GM23338 (cell line): ENCODE results near the gene NDUFAF8. TPM values are rescaled to one million over a fixed set of nuclear protein-coding genes. Genes with fewer than 3 reads are reported as not detected.

Experiments used
- ATAC-seq: fragments of 200-7000 bp; cut with Tn5 transposase; 3 replicates; pipeline ENCODE4 v1.9.1; 2020
- DNase-seq: peaks from one replicate; pipeline ENCODE4 v3.0.0-alpha.2; 2015; ENCODE audit warnings: low spot score
- H2AFZ ChIP-seq: fragments of 200-600 bp; sonication (generic); 2 replicates; pipeline ENCODE4 v1.8.0; 2016; ENCODE audit warnings: antibody characterized with exemption, mild to moderate bottlenecking, moderate library complexity
- H3F3A ChIP-seq: fragments of 200-600 bp; sonication (generic); replicated peaks from 2 replicates; pipeline ENCODE4 v1.8.0; 2017; ENCODE audit warnings: antibody characterized with exemption, mixed run types, low read depth
- H3K27ac ChIP-seq: fragments of 200-600 bp; sonication (generic); 2 replicates; pipeline ENCODE4 v1.6.1; 2016; ENCODE audit warnings: low read depth
- H3K27me3 ChIP-seq: fragments of 200-600 bp; sonication (generic); 2 replicates; pipeline ENCODE4 v1.8.0; 2016; ENCODE audit warnings: mild to moderate bottlenecking, mixed run types, moderate library complexity; ENCODE audit not compliant: insufficient read depth
- H3K36me3 ChIP-seq: fragments of 200-600 bp; sonication (generic); 2 replicates; pipeline ENCODE4 v1.8.0; 2016; ENCODE audit warnings: mild to moderate bottlenecking; ENCODE audit not compliant: insufficient read depth
- H3K4me1 ChIP-seq: fragments of 200-600 bp; sonication (generic); 2 replicates; pipeline ENCODE4 v1.8.0; 2016; ENCODE audit warnings: mild to moderate bottlenecking, moderate library complexity; ENCODE audit not compliant: insufficient read depth
- H3K4me2 ChIP-seq: fragments of 200-600 bp; sonication (generic); 2 replicates; pipeline ENCODE4 v1.7.1; 2017; ENCODE audit warnings: mixed run types
- H3K4me3 ChIP-seq: fragments of 200-600 bp; sonication (generic); 2 replicates; pipeline ENCODE4 v1.6.1; 2016; ENCODE audit warnings: mixed run types
- H3K79me2 ChIP-seq: fragments of 200-600 bp; sonication (generic); replicated peaks from 2 replicates; pipeline ENCODE4 v1.8.0; 2017; ENCODE audit warnings: mild to moderate bottlenecking; ENCODE audit not compliant: insufficient read depth
- H3K9me2 ChIP-seq: fragments of 200-600 bp; sonication (generic); 2 replicates; pipeline ENCODE4 v1.8.0; 2017; ENCODE audit not compliant: insufficient read depth
- H4K20me1 ChIP-seq: fragments of 200-600 bp; sonication (generic); replicated peaks from 2 replicates; pipeline ENCODE4 v1.8.0; 2017; ENCODE audit warnings: mild to moderate bottlenecking; ENCODE audit not compliant: insufficient read depth
- H3K27ac Mint-ChIP-seq: 2 replicates; pipeline ENCODE4 v1.8.0; 2020; ENCODE audit warnings: inconsistent platforms, mild to moderate bottlenecking, moderate library complexity, mixed read lengths
- H3K27me3 Mint-ChIP-seq: 3 replicates; pipeline ENCODE4 v1.8.0; 2022; ENCODE audit warnings: low read depth, mild to moderate bottlenecking, moderate library complexity, mixed read lengths, inconsistent platforms; ENCODE audit not compliant: insufficient read depth, poor library complexity
- H3K36me3 Mint-ChIP-seq: 3 replicates; pipeline ENCODE4 v1.8.0; 2021; ENCODE audit warnings: low read depth, mild to moderate bottlenecking, inconsistent platforms, moderate library complexity, mixed read lengths
- H3K4me1 Mint-ChIP-seq: 3 replicates; pipeline ENCODE4 v1.8.0; 2020; ENCODE audit warnings: mild to moderate bottlenecking, inconsistent platforms, mixed read lengths
- H3K4me3 Mint-ChIP-seq: 3 replicates; pipeline ENCODE4 v1.8.0; 2021; ENCODE audit warnings: moderate library complexity, mild to moderate bottlenecking, inconsistent platforms, mixed read lengths
- H3K9me3 Mint-ChIP-seq: 3 replicates; pipeline ENCODE4 v1.8.0; 2020; ENCODE audit warnings: moderate library complexity, mild to moderate bottlenecking, inconsistent platforms, mixed read lengths
- CREB1 ChIP-seq: fragments of 250-450 bp; sonication (Bioruptor Pico); IDR thresholded peaks from 2 replicates; pipeline ENCODE4 v1.5.0; 2020; ENCODE audit warnings: low read depth, mild to moderate bottlenecking, moderate library complexity
- CTCF ChIP-seq, 2 experiments: fragments of 200-600 bp in 1 of 2; sonication (generic) in 1 of 2; conservative IDR thresholded peaks; 2 replicates each; pipeline versions ENCODE4 v1.5.1 to v1.6.1; 2016 to 2017; ENCODE audit warnings: antibody characterized with exemption in 2 of 2, low read depth in 2 of 2, mild to moderate bottlenecking in 2 of 2, moderate library complexity in 1 of 2
- ETS1 ChIP-seq: IDR thresholded peaks from 2 replicates; pipeline ENCODE4 v1.6.1; 2016; ENCODE audit warnings: antibody characterized with exemption
- EZH2phosphoT487 ChIP-seq: fragments of 200-600 bp; sonication (generic); IDR thresholded peaks from one replicate; pipeline ENCODE4 v1.8.1; 2018; ENCODE audit warnings: antibody characterized with exemption; ENCODE audit not compliant: unreplicated experiment
- NANOG ChIP-seq: IDR thresholded peaks from 2 replicates; pipeline ENCODE4 v1.6.1; 2016; ENCODE audit warnings: antibody characterized with exemption, borderline replicate concordance
- POLR2AphosphoS5 ChIP-seq: IDR thresholded peaks from 2 replicates; pipeline ENCODE4 v1.6.1; 2016; ENCODE audit warnings: antibody characterized with exemption, low read depth
- REST ChIP-seq: IDR thresholded peaks from one replicate; pipeline ENCODE4 v1.6.1; 2018; ENCODE audit warnings: antibody characterized with exemption; ENCODE audit not compliant: unreplicated experiment
- ZNF114 ChIP-seq: fragments of 250-450 bp; sonication (Bioruptor Pico); IDR thresholded peaks from 2 replicates; pipeline ENCODE4 v1.5.0; 2020; ENCODE audit warnings: mild to moderate bottlenecking, moderate library complexity
- ZNF331 ChIP-seq: fragments of 250-450 bp; sonication (Bioruptor Pico); IDR thresholded peaks from 2 replicates; pipeline ENCODE4 v1.5.0; 2020; ENCODE audit warnings: low read depth, mild to moderate bottlenecking, moderate library complexity
- polyA plus RNA-seq: library from polyadenylated mRNA; unstranded; fragments of >200 nt; fragmentation: Nextera tagmentation; extraction: Ambion mirVana; gene quantifications from 2 replicates; pipeline ENCODE4 v1.2.1, GENCODE V29; 2016
- total RNA-seq: library from RNA; depleted of rRNA; stranded (reverse); fragments of >200 nt; shearing (Covaris generic); gene quantifications from 2 replicates; pipeline ENCODE4 v1.2.3, GENCODE V29; 2014
- TF ChIP-seq, protein P1 (sequence below): fragments of 250-450 bp; sonication (Bioruptor Pico); IDR thresholded peaks from 2 replicates; pipeline ENCODE4 v1.5.0; 2020; ENCODE audit warnings: mild to moderate bottlenecking, moderate library complexity

The NDUFAF8 gene
- total and polyA plus RNA-seq, 2 experiments from 2014 or later: 21.5 to 156 TPM

DNA sequence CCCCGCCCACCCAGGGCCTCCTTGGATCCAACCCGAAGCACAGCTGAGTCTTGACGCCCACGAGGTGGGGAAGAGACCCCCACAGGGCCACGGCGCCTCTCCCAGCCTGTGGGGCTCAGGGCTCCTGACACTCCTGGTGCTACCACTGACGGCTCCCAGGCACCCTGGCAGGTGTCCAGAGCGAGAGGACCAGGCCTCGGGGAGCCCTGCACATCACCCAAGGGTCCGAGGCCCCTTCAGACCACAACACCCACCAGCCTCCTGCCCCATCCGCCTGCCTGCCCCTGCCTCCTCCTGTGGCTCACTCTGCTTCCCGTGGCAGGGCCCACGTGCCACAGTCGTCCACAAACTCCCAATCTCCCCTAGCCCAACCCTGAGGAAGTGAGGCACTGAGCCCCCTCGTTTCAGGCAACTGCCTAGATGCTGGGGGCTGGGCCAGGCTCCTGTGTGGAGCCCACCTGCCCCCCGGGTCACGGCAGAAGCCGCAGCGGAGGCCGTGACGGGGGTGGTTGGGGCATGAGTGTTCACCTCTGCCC, 44.8 kb upstream of the NDUFAF8 start:
- Histone ChIP-seq H3K4me3 (no peak overlapping the region), H3K79me2 (no peaks in the 10 kb centered on the region), H3K4me2 (no peak overlapping the region), H3K4me1 (no peaks in the 10 kb centered on the region), H3K9me2 (no peaks in the 10 kb centered on the region), H3F3A (no peaks in the 10 kb centered on the region), H2AFZ (no peak overlapping the region), H3K36me3 (no peaks in the 10 kb centered on the region; the same call in 1 of the 2 replicates), H3K27ac (no peak overlapping the region), H3K27me3 (no peaks in the 10 kb centered on the region), H4K20me1 (no peaks in the 10 kb centered on the region)
- H3K9me3 Mint-ChIP-seq: no peaks in the 10 kb centered on the region
- no peaks in the 10 kb centered on the region for H3K4me1 Mint-ChIP-seq
- H3K36me3 Mint-ChIP-seq: 0 out of 3 replicates have a peak, but pooled peaks cover 6% of the 10 kb centered on the region
- no peak overlapping the region for H3K27ac Mint-ChIP-seq
- H3K27me3 Mint-ChIP-seq: peaks cover 2% of the 10 kb centered on the region
- TF ChIP-seq REST (no peak), POLR2AphosphoS5 (no peak), CREB1 (no peak), ETS1 (no peak), CTCF (conservative IDR thresholded peaks at IDR 0.05; ENCODE audit: low read depth in 2 of 2) (no peak), NANOG (no peak), ZNF331 (CRISPR knock-in tag) (no peak), EZH2phosphoT487 (no peak), ZNF114 (no peak)
- TF ChIP-seq, protein P1, sequence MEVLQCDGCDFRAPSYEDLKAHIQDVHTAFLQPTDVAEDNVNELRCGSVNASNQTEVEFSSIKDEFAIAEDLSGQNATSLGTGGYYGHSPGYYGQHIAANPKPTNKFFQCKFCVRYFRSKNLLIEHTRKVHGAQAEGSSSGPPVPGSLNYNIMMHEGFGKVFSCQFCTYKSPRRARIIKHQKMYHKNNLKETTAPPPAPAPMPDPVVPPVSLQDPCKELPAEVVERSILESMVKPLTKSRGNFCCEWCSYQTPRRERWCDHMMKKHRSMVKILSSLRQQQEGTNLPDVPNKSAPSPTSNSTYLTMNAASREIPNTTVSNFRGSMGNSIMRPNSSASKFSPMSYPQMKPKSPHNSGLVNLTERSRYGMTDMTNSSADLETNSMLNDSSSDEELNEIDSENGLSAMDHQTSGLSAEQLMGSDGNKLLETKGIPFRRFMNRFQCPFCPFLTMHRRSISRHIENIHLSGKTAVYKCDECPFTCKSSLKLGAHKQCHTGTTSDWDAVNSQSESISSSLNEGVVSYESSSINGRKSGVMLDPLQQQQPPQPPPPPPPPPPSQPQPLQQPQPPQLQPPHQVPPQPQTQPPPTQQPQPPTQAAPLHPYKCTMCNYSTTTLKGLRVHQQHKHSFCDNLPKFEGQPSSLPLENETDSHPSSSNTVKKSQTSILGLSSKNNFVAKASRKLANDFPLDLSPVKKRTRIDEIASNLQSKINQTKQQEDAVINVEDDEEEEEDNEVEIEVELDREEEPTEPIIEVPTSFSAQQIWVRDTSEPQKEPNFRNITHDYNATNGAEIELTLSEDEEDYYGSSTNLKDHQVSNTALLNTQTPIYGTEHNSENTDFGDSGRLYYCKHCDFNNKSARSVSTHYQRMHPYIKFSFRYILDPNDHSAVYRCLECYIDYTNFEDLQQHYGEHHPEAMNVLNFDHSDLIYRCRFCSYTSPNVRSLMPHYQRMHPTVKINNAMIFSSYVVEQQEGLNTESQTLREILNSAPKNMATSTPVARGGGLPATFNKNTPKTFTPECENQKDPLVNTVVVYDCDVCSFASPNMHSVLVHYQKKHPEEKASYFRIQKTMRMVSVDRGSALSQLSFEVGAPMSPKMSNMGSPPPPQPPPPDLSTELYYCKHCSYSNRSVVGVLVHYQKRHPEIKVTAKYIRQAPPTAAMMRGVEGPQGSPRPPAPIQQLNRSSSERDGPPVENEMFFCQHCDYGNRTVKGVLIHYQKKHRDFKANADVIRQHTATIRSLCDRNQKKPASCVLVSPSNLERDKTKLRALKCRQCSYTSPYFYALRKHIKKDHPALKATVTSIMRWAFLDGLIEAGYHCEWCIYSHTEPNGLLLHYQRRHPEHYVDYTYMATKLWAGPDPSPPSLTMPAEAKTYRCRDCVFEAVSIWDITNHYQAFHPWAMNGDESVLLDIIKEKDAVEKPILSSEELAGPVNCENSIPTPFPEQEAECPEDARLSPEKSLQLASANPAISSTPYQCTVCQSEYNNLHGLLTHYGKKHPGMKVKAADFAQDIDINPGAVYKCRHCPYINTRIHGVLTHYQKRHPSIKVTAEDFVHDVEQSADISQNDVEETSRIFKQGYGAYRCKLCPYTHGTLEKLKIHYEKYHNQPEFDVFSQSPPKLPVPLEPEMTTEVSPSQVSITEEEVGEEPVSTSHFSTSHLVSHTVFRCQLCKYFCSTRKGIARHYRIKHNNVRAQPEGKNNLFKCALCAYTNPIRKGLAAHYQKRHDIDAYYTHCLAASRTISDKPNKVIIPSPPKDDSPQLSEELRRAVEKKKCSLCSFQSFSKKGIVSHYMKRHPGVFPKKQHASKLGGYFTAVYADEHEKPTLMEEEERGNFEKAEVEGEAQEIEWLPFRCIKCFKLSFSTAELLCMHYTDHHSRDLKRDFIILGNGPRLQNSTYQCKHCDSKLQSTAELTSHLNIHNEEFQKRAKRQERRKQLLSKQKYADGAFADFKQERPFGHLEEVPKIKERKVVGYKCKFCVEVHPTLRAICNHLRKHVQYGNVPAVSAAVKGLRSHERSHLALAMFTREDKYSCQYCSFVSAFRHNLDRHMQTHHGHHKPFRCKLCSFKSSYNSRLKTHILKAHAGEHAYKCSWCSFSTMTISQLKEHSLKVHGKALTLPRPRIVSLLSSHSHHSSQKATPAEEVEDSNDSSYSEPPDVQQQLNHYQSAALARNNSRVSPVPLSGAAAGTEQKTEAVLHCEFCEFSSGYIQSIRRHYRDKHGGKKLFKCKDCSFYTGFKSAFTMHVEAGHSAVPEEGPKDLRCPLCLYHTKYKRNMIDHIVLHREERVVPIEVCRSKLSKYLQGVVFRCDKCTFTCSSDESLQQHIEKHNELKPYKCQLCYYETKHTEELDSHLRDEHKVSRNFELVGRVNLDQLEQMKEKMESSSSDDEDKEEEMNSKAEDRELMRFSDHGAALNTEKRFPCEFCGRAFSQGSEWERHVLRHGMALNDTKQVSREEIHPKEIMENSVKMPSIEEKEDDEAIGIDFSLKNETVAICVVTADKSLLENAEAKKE (CRISPR knock-in tag): no peak
- ATAC-seq (no peak), DNase-seq (no peak)
- H3K4me3 Mint-ChIP-seq: no peak overlapping the region
